GM10248 (cell line): Measurements from ENCODE around the gene PDGFD.

Experiments
- CTCF ChIA-PET: fragments of 300-600 bp; sonication (Branson Sonifier 250); formaldehyde crosslinking; extraction: SDS; loops from one replicate; lab custom pipeline; 2021; ENCODE audit warnings: antibody characterized with exemption; lab: Yijun Ruan, JAX
- POLR2A ChIA-PET: fragments of 350-650 bp; sonication (Branson Sonifier 250); formaldehyde crosslinking; extraction: SDS; loops from one replicate; lab custom pipeline; 2020; ENCODE audit warnings: antibody characterized with exemption; lab: Yijun Ruan, JAX
- DNase-seq: peaks from one replicate; pipeline ENCODE4 v3.0.0; 2012; ENCODE audit errors: extremely low spot score
- CTCF ChIP-seq: IDR thresholded peaks from 2 replicates; pipeline ENCODE4 v1.5.1; 2012; ENCODE audit warnings: mild to moderate bottlenecking, low read depth; ENCODE audit errors: extremely low read depth, missing control alignments, control extremely low read depth

The PDGFD gene

GRCh38 chr11:104106136-104106754 lies 57.7 kb downstream of the PDGFD start:
- no peak for DNase-seq
- POLR2A ChIA-PET = no interaction called here
- CTCF ChIA-PET = no interaction called here
- no peak for TF ChIP-seq CTCF

- CTCF ChIA-PET = no interaction called here
- POLR2A ChIA-PET = no interaction called here
- TF ChIP-seq CTCF = no peak
- no peak for DNase-seq
Measured at GRCh38 chr11:104105155-104105554, 58.8 kb downstream of the PDGFD start.

- ChIA-PET POLR2A (no interaction called here), CTCF (interaction anchor here (0.7 to 1.5 kb wide), 4 partner anchors 8 to 90 kb away, joined by 3 to 4 read pairs (median 3); no protein-coding TSS in a partner anchor)
Measured at GRCh38 chr11:104104664-104105063, 59.3 kb downstream of the PDGFD start.

GRCh38 chr11:104104201-104104600 lies 59.7 kb downstream of the PDGFD start:
- CTCF ChIA-PET = interaction anchor here (0.7 to 1.5 kb wide), 4 partner anchors 9 to 90 kb away, joined by 3 to 4 read pairs (median 3); no protein-coding TSS in a partner anchor
- POLR2A ChIA-PET = no interaction called here
- no peak for DNase-seq
- TF ChIP-seq CTCF = no peak

More at GRCh38 chr11:104104664-104105063, 59.3 kb downstream of the PDGFD start:
- no peak for TF ChIP-seq CTCF
- no peak for DNase-seq

GRCh38 chr11:104098555-104098954 lies 65.4 kb downstream of the PDGFD start:
- ChIA-PET POLR2A (no interaction called here), CTCF (no interaction called here)
- DNase-seq = no peak
- no peak for TF ChIP-seq CTCF

GRCh38 chr11:104098132-104098531 lies 65.8 kb downstream of the PDGFD start:
- POLR2A ChIA-PET = no interaction called here
- DNase-seq = no peak
- TF ChIP-seq CTCF = no peak
- CTCF ChIA-PET = no interaction called here
